MM.1S (cell line): Measurements from ENCODE around the gene DCAF4.

ENCODE experiments used
- DNase-seq: peaks from one replicate; pipeline ENCODE4 v3.0.0-alpha.2; 2015
- H2AFZ ChIP-seq: fragments of 300-600 bp; sonication (generic); 2 replicates; pipeline ENCODE4 v1.6.0; 2016; ENCODE audit warnings: antibody characterized with exemption, low read length
- H3F3A ChIP-seq: fragments of 300-600 bp; sonication (generic); 2 replicates; pipeline ENCODE4 v1.6.1; 2016; ENCODE audit warnings: mild to moderate bottlenecking, antibody characterized with exemption, low read length, moderate library complexity, mixed read lengths; ENCODE audit not compliant: insufficient read depth
- H3K27ac ChIP-seq: fragments of 300-600 bp; sonication (generic); 2 replicates; pipeline ENCODE4 v1.5.1; 2016; ENCODE audit warnings: mild to moderate bottlenecking, low read length
- H3K27me3 ChIP-seq: fragments of 300-600 bp; sonication (generic); replicated peaks from 2 replicates; pipeline ENCODE4 v1.6.0; 2016; ENCODE audit warnings: low read length; ENCODE audit not compliant: insufficient read depth
- H3K36me3 ChIP-seq: fragments of 300-600 bp; sonication (generic); replicated peaks from 2 replicates; pipeline ENCODE4 v1.6.1; 2016; ENCODE audit warnings: mild to moderate bottlenecking, low read length, mixed read lengths; ENCODE audit not compliant: insufficient read depth
- H3K4me1 ChIP-seq: fragments of 300-600 bp; sonication (generic); 2 replicates; pipeline ENCODE4 v1.6.1; 2016; ENCODE audit warnings: low read length, mixed read lengths
- H3K4me2 ChIP-seq: fragments of 300-600 bp; sonication (generic); 2 replicates; pipeline ENCODE4 v1.6.0; 2016; ENCODE audit warnings: low read depth, low read length
- H3K4me3 ChIP-seq: fragments of 300-600 bp; sonication (generic); 2 replicates; pipeline ENCODE4 v1.5.1; 2016; ENCODE audit warnings: low read length, mixed read lengths
- H3K79me2 ChIP-seq: fragments of 300-600 bp; sonication (generic); 2 replicates; pipeline ENCODE4 v1.6.1; 2016; ENCODE audit warnings: mixed run types, low read length, mixed read lengths
- H3K9ac ChIP-seq: fragments of 300-600 bp; sonication (generic); 2 replicates; pipeline ENCODE4 v1.6.1; 2016; ENCODE audit warnings: low read length, mixed read lengths
- H3K9me2 ChIP-seq: fragments of 300-600 bp; sonication (generic); replicated peaks from 2 replicates; pipeline ENCODE4 v1.6.1; 2016; ENCODE audit warnings: mild to moderate bottlenecking, low read length, mixed read lengths; ENCODE audit not compliant: insufficient read depth
- H3K9me3 ChIP-seq: fragments of 300-600 bp; sonication (generic); replicated peaks from 2 replicates; pipeline ENCODE4 v1.6.1; 2016; ENCODE audit warnings: mild to moderate bottlenecking, low read length, mixed read lengths; ENCODE audit not compliant: insufficient read depth
- H4K20me1 ChIP-seq: fragments of 300-600 bp; sonication (generic); 2 replicates; pipeline ENCODE4 v1.6.1; 2016; ENCODE audit warnings: mild to moderate bottlenecking, low read length, moderate library complexity, mixed read lengths; ENCODE audit not compliant: insufficient read depth
- EZH2 ChIP-seq: fragments of 300-600 bp; sonication (generic); optimal IDR thresholded peaks from 2 replicates; pipeline ENCODE3; 2017; ENCODE audit warnings: low read depth, mild to moderate bottlenecking, antibody characterized with exemption, low read length, mixed read lengths
- EZH2phosphoT487 ChIP-seq: fragments of 300-600 bp; sonication (generic); IDR thresholded peaks from 2 replicates; pipeline ENCODE4 v1.6.1; 2018; ENCODE audit warnings: antibody characterized with exemption, low read length
- TF ChIP-seq, protein P1 (sequence below): fragments of 300-600 bp; sonication (generic); IDR thresholded peaks from 2 replicates; pipeline ENCODE4 v1.5.1; 2016; ENCODE audit warnings: antibody characterized with exemption, low read length, mixed read lengths

The DCAF4 gene

DNA sequence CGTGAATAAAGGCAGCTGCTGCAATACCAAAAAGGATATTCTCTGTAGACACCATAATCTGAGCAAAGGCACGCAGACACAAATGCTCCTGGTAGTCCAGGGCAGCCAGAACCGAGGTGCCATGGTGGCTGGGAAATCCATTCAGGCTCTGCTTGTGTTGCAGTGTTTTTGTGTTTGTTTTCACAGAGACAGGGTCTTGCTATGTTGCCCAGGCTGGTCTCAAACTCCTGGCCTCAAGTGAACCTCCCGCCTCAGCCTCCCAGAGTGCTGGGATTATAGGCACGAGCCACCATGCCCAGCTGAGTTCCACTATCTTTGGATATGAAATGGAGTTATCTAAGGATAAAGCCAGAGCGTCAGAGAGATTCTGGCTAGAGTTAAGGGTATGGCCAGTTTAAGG lies 39.8 kb downstream of the DCAF4 start:
- no peak for DNase-seq

DNA sequence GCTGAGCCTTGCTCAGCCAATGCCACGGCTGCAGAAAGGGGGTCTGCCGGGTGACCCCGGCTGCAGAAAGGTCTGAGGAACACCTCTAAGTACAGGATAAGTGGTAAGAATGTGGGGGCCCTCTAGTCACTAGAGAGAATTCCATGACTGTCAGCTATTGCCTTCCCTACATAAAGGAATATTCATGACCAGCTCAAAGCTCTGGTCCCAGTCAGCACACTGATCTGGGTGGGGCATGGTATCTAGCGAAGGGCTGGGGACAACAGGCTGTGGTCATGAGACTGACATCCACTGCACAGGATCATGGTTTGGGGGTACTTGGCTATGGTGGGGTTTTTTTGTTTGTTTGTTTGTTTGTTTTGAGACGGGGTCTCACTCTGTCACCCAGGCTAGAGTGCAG lies 42.1 kb downstream of the DCAF4 start:
- no peaks in the 10 kb centered on the region for H3K9me2 ChIP-seq
- TF ChIP-seq EZH2 (no peak), EZH2phosphoT487 (no peak)
- TF ChIP-seq, protein P1, sequence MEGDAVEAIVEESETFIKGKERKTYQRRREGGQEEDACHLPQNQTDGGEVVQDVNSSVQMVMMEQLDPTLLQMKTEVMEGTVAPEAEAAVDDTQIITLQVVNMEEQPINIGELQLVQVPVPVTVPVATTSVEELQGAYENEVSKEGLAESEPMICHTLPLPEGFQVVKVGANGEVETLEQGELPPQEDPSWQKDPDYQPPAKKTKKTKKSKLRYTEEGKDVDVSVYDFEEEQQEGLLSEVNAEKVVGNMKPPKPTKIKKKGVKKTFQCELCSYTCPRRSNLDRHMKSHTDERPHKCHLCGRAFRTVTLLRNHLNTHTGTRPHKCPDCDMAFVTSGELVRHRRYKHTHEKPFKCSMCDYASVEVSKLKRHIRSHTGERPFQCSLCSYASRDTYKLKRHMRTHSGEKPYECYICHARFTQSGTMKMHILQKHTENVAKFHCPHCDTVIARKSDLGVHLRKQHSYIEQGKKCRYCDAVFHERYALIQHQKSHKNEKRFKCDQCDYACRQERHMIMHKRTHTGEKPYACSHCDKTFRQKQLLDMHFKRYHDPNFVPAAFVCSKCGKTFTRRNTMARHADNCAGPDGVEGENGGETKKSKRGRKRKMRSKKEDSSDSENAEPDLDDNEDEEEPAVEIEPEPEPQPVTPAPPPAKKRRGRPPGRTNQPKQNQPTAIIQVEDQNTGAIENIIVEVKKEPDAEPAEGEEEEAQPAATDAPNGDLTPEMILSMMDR: no peak
- H3K27ac ChIP-seq: no peak overlapping the region
- H3F3A ChIP-seq: no peaks in the 10 kb centered on the region
- H3K4me3 ChIP-seq: no peak overlapping the region
- no peaks in the 10 kb centered on the region for H3K79me2 ChIP-seq
- H4K20me1 ChIP-seq: no peaks in the 10 kb centered on the region
- no peaks in the 10 kb centered on the region for H3K36me3 ChIP-seq
- H3K9me3 ChIP-seq: no peaks in the 10 kb centered on the region
- no peaks in the 10 kb centered on the region for H3K27me3 ChIP-seq
- no peak for DNase-seq
- H3K9ac ChIP-seq: no peak overlapping the region
- no peaks in the 10 kb centered on the region for H3K4me1 ChIP-seq
- H2AFZ ChIP-seq: no peak overlapping the region
- H3K4me2 ChIP-seq: no peak overlapping the region

More for the DNA sequence above, 39.8 kb downstream of the DCAF4 start:
- no peaks in the 10 kb centered on the region for H3F3A ChIP-seq
- no peaks in the 10 kb centered on the region for H3K79me2 ChIP-seq
- no peak overlapping the region for H3K27ac ChIP-seq
- no peak overlapping the region for H3K9ac ChIP-seq
- H3K9me2 ChIP-seq: no peaks in the 10 kb centered on the region
- H2AFZ ChIP-seq: no peak overlapping the region
- H4K20me1 ChIP-seq: no peaks in the 10 kb centered on the region
- no peaks in the 10 kb centered on the region for H3K27me3 ChIP-seq
- no peak for TF ChIP-seq EZH2phosphoT487
- TF ChIP-seq EZH2: no peak
- TF ChIP-seq, protein P1: no peak
- H3K9me3 ChIP-seq: no peaks in the 10 kb centered on the region
- no peak overlapping the region for H3K4me3 ChIP-seq
- H3K4me2 ChIP-seq: no peak overlapping the region
- H3K4me1 ChIP-seq: no peaks in the 10 kb centered on the region
- no peaks in the 10 kb centered on the region for H3K36me3 ChIP-seq

DNA sequence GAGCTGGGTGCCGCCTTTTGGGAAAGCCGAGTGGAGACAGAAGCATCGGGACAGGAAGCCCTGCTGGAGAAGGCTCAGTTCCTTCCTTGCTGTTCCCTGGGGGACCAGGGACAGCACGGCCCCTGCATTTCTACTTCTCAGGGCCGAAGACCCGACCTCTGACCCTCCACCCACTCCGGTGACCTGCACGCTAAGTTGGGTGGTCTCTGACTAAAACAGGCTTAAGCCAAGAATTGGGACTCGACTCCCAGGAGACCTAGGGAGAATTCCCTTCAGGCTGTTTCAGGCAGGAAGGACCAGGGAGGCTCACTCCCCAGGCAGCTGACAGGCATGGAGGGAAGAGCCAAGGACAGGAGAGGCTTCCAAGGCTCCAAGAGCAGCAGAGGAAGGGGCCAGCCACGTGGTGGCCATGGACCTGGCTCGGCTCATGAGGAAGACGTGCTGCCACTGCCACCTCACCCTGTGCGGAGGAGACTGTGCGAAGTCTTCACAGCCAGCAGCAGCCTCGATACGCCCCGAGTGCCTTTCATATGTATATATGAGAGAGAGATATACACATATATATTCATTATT lies 43.9 kb downstream of the DCAF4 start:
- H3K27ac ChIP-seq: no peak overlapping the region
- H3K9me3 ChIP-seq: no peaks in the 10 kb centered on the region
- H3K4me1 ChIP-seq: no peaks in the 10 kb centered on the region
- no peak overlapping the region for H3K9ac ChIP-seq
- no peak overlapping the region for H3K4me3 ChIP-seq
- no peaks in the 10 kb centered on the region for H3K36me3 ChIP-seq
- H3K79me2 ChIP-seq: no peaks in the 10 kb centered on the region
- no peak for DNase-seq
- no peaks in the 10 kb centered on the region for H3K9me2 ChIP-seq
- TF ChIP-seq EZH2phosphoT487: no peak
- TF ChIP-seq, protein P1: no peak
- TF ChIP-seq EZH2: no peak
- H3F3A ChIP-seq: no peaks in the 10 kb centered on the region
- H2AFZ ChIP-seq: no peak overlapping the region
- H3K4me2 ChIP-seq: no peak overlapping the region
- H4K20me1 ChIP-seq: no peaks in the 10 kb centered on the region
- no peaks in the 10 kb centered on the region for H3K27me3 ChIP-seq
